Mesothelial cell of epicardium (in vitro differentiated cells): ENCODE data around the gene FBXW2. TPM values are rescaled to one million over a fixed set of nuclear protein-coding genes. Genes with fewer than 3 reads are reported as not detected.

Experiments used
- DNase-seq, 2 experiments: peaks; one replicate each; pipeline ENCODE4 v3.0.0; 2021; ENCODE audit warnings: low spot score in 2 of 2; ENCODE audit not compliant: unreplicated experiment in 2 of 2
- H3K27ac Mint-ChIP-seq: 2 replicates; pipeline ENCODE4 v1.8.0; 2021; ENCODE audit warnings: mixed read lengths
- H3K27me3 Mint-ChIP-seq: 2 replicates; pipeline ENCODE4 v1.8.0; 2021; ENCODE audit warnings: low read depth, mixed read lengths
- H3K36me3 Mint-ChIP-seq: 2 replicates; pipeline ENCODE4 v1.8.0; 2021; ENCODE audit warnings: mixed read lengths
- H3K4me1 Mint-ChIP-seq: 2 replicates; pipeline ENCODE4 v1.8.0; 2021; ENCODE audit warnings: mixed read lengths
- H3K4me3 Mint-ChIP-seq: 2 replicates; pipeline ENCODE4 v1.8.0; 2021; ENCODE audit warnings: mild to moderate bottlenecking, moderate library complexity, mixed read lengths
- H3K9me3 Mint-ChIP-seq: 2 replicates; pipeline ENCODE4 v1.8.0; 2021; ENCODE audit warnings: mixed read lengths
- CTCF ChIP-seq: fragments of 200-600 bp; sonication (generic); IDR thresholded peaks from one replicate; pipeline ENCODE4 v1.5.0; 2021; ENCODE audit warnings: antibody characterized with exemption; ENCODE audit not compliant: unreplicated experiment
- total RNA-seq: library from RNA; stranded (reverse); gene quantifications from 3 replicates; pipeline ENCODE4 v1.2.1, GENCODE V29; 2021

The FBXW2 gene
- 67.5 to 69.5 TPM (median 68.6 TPM) in 3 replicates for total RNA-seq

- H3K4me1 Mint-ChIP-seq = peaks cover 24% of the 10 kb centered on the region
- no peaks in the 10 kb centered on the region for H3K27me3 Mint-ChIP-seq
- H3K9me3 Mint-ChIP-seq = no peaks in the 10 kb centered on the region
- no peak for TF ChIP-seq CTCF
- peak; percentile 86 to 92 for DNase-seq
- H3K36me3 Mint-ChIP-seq = peaks cover 3% of the 10 kb centered on the region
- peak within 1 kb of the TSS; percentile 92 for H3K4me3 Mint-ChIP-seq
- H3K27ac Mint-ChIP-seq = peak within 1 kb of the TSS; percentile 99
Observed at GRCh38 chr9:120792898-120793765, at the start of gene FBXW2. TSS of gene FBXW2 (minus strand) at chr9:120793416. CDS start at chr9:120788258, 5,158 bp downstream.

GRCh38 chr9:120841930-120842684 lies 48.9 kb upstream of the FBXW2 start:
- TF ChIP-seq CTCF = no peak
- Mint-ChIP-seq H3K27me3 (no peaks in the 10 kb centered on the region), H3K27ac (peak overlapping the region; percentile 93), H3K9me3 (peaks cover 8% of the 10 kb centered on the region), H3K4me1 (peaks cover 26% of the 10 kb centered on the region), H3K36me3 (peaks cover 25% of the 10 kb centered on the region), H3K4me3 (peak overlapping the region; percentile 90)
- DNase-seq = no peak

- no peak for DNase-seq
- Mint-ChIP-seq H3K4me1 (peaks cover 24% of the 10 kb centered on the region), H3K4me3 (peak overlapping the region; percentile 15), H3K27me3 (no peaks in the 10 kb centered on the region), H3K27ac (peak overlapping the region; percentile 35), H3K36me3 (peaks cover 25% of the 10 kb centered on the region), H3K9me3 (peaks cover 5% of the 10 kb centered on the region)
- TF ChIP-seq CTCF = no peak
Observed at GRCh38 chr9:120839146-120839545, 45.9 kb upstream of the FBXW2 start.

GRCh38 chr9:120837921-120838320 lies 44.7 kb upstream of the FBXW2 start:
- DNase-seq = no peak
- no peak for TF ChIP-seq CTCF
- Mint-ChIP-seq H3K4me3 (no peak overlapping the region), H3K27me3 (no peaks in the 10 kb centered on the region), H3K27ac (no peak overlapping the region), H3K4me1 (peaks cover 24% of the 10 kb centered on the region), H3K36me3 (peaks cover 29% of the 10 kb centered on the region), H3K9me3 (peaks cover 4% of the 10 kb centered on the region)

- no peak overlapping the region for H3K27ac Mint-ChIP-seq
- H3K4me1 Mint-ChIP-seq = no peaks in the 10 kb centered on the region
- peaks cover 49% of the 10 kb centered on the region for H3K36me3 Mint-ChIP-seq
- H3K9me3 Mint-ChIP-seq = no peaks in the 10 kb centered on the region
- DNase-seq = no peak
- H3K27me3 Mint-ChIP-seq = no peaks in the 10 kb centered on the region
- H3K4me3 Mint-ChIP-seq = no peak overlapping the region
- TF ChIP-seq CTCF = no peak
Observed at GRCh38 chr9:120833325-120833724, 40.1 kb upstream of the FBXW2 start.
